NCI-H2081 treated with DMSO at 0.1 percent for 48 hours (cell line): Measurements from ENCODE around the gene RAB3D.
A peak's percentile ranks its signal among the peaks of the same experiment; 100 is the strongest.
"Not testable (repeated sequence)": the region's sequence is repeated elsewhere in the genome, so short reads cannot be mapped to it uniquely, and the experiment has no call there.

Experiments
- DNase-seq: peaks from one replicate; lab custom pipeline; 2025; lab: John Stamatoyannopoulos, UW

RAB3D gene

GRCh38 chr19:11339254-11340098 lies at the start of gene RAB3D:
RAB3D (minus strand) TSS chr19:11339657; CDS start chr19:11337399, 2,258 bp downstream.
- DNase-seq, result peak; percentile 54

GRCh38 chr19:11387162-11388034 lies 47.9 kb upstream of the RAB3D start:
- no peak for DNase-seq

GRCh38 chr19:11384778-11385129 lies 45.3 kb upstream of the RAB3D start:
- DNase-seq, result no peak

GRCh38 chr19:11383706-11384048 lies 44.2 kb upstream of the RAB3D start:
- no peak for DNase-seq

- DNase-seq, result no peak
These were observed 43.6 kb upstream of the RAB3D start for GRCh38 chr19:11382898-11383705.

- DNase-seq, result peak; percentile 87
These were observed 41.4 kb upstream of the RAB3D start for GRCh38 chr19:11380653-11381537.

- no peak for DNase-seq
These were observed 40.4 kb upstream of the RAB3D start for GRCh38 chr19:11379857-11380350.

- DNase-seq, result not testable (repeated sequence)
These were observed 39.9 kb upstream of the RAB3D start for GRCh38 chr19:11379269-11379845.

- no peak for DNase-seq
These were observed 39.1 kb upstream of the RAB3D start for GRCh38 chr19:11378319-11379189.

- no peak for DNase-seq
These were observed 38.3 kb upstream of the RAB3D start for GRCh38 chr19:11377756-11378155.

GRCh38 chr19:11377237-11377636 lies 37.8 kb upstream of the RAB3D start:
- DNase-seq, result no peak

GRCh38 chr19:11375143-11375948 lies 35.9 kb upstream of the RAB3D start:
- DNase-seq, result no peak

GRCh38 chr19:11374433-11375142 lies 35.1 kb upstream of the RAB3D start, which contains the start of gene SWSAP1:
SWSAP1 (plus strand) TSS chr19:11374666; CDS start chr19:11374681, 15 bp downstream.
- DNase-seq, result peak; percentile 98

- no peak for DNase-seq
These were observed 34.5 kb upstream of the RAB3D start for GRCh38 chr19:11373885-11374432.

- DNase-seq, result peak; percentile 40
These were observed 33.9 kb upstream of the RAB3D start for GRCh38 chr19:11373166-11373884.

- no peak for DNase-seq
These were observed 31.3 kb upstream of the RAB3D start for GRCh38 chr19:11370744-11371143.

- DNase-seq, result no peak
These were observed 28.1 kb upstream of the RAB3D start for GRCh38 chr19:11367528-11367927.
